ENCODE results near the gene SH3BP5.

SH3BP5 gene

DNA sequence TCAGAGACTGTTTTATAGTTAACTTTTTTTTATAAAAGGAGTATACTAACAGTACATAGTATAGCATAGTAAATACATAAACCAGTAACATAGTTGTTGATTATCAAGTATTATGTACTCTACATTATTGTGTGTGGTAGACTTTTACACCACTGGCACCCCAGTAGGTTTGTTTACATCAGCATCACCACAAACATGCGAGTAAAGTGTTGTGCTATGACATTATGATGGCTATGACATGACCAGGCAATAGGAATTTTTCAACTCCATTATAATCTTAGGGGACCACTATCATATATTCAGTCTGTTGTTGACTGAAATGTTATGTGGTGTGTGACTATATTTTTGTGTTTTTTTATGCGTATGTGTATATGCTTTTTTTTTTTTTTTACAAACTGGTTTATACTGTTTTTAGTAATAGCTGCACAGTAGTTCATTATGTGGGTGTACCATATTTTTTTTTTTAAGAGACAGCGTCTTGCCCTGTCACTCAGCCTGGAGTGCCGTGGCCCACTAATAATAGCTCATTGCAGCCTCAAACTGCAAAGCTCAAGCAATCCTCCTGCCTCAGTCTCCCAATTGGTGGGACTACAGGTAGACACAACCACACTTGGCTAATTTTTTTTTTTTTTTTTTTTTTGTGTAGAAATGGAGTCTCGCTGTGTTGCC, 124.4 kb downstream of the SH3BP5 start:
- no peak for DNase-seq (ENCODE audit: low read depth in 1 of 2, low spot score in 1 of 2)

DNA sequence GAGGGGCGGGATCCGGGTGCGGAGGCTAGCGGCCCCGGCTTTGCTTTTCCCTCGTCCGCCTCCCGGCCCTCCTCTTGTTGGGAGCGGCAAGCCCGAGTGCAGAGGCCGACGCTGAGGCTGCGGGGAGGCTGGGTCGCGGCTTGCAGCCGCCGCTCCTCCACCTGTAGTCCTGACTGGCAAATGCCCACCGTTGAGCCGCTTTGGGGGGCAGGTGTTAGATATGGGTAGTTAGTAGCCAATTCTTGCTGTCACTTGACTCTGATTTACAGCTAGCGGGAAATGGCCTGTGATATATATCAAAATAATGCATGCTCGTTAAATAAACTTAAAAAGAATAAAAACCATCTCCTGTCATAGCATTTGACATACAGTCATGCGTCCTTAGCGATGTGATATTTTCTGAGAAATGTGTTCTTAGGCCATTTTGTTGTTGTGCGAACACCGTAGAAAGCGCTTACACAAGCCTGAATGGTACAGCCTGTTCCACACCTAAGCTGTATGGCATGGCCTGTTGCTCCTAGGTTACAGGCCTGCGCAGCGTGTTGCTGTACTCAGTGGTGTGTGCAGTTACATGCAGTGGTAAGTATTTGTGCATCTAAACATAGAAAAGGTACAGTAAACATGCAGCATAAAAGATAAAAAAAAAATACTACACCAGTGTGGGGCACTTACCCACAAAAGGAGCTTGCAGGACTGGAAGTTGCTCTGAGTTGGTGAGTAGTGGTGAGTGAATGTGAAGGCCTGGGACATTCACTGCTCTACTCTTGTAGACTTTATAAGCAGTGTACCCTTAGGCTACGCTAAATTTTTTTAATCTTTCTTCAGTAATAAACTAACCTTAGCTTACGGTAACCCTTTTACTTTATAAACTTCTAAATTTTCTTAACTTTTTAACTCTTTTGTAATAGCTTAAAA, 125.5 kb downstream of the SH3BP5 start:
- DNase-seq (ENCODE audit: low read depth in 1 of 2, low spot score in 1 of 2) = no peak

DNA sequence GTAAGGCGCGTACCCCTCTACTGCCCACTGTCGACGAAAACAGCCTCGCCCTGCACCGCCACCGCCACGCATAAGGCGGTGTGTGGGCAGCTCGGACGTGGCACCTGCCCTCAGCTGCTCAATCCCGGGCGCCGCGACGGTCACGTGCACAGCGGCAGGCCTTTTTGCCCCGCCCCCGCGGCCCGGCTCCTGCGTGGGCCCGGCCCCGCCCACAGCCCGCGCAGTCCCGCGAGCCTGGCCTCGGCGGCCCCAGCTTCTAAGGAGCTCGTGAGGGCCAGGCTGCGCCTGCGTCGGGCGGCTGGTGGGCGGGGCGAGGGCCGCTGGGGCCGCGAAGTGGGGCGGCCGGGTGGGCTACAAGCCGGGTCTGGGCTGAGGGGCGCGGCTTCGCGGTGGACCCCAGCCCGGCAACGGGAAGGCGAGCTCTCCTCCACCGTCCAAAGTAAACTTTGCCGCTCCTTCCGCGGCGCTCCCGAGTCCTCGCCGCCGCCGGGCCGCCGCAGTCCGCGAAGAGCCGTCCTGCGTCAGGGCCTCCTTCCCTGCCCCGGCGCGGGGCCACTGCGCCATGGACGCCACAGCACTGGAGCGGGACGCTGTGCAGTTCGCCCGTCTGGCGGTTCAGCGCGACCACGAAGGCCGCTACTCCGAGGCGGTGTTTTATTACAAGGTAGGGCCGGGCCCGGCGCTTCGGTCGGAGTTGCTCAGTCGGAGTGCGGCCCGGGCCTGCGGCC, 126.3 kb downstream of the SH3BP5 start, which contains the start of gene CAPN7:
CAPN7 (plus strand) TSS at position 313 of the 728 bp plus-strand sequence; CDS start at position 563, 250 bp downstream.
- peak; percentile 87 to 94 for DNase-seq (ENCODE audit: low read depth in 1 of 2, low spot score in 1 of 2)

DNA sequence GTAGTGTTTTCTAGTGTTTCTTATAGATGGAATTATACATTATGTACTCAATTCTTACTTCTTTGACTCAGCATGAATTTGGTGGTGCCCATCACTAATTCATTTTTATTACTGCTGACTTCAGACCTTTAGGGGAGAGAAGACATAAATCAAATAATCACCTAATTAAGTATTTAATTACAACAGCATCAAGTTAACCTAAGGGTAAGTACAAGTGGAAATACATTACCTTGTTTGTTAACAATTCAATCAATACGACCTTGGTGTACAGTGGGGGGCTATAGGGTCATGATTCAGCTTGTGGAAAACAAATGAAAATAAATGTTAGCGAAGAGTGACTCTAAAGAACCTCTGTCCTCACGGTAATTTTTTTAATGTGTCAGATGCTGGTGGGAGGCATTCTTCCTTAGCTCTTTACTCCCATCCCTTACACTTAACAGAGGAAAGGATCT, 126.9 kb downstream of the SH3BP5 start:
- no peak for DNase-seq (ENCODE audit: low read depth in 1 of 2, low spot score in 1 of 2)
